HG03097 (cell line): Measurements from ENCODE around the gene ANGEL2.
"Not testable (repeated sequence)": the region's sequence is repeated elsewhere in the genome, so short reads cannot be mapped to it uniquely, and the experiment has no call there.

ENCODE experiments used
- ATAC-seq: cut with Tn5 transposase; IDR thresholded peaks from one replicate; pipeline ENCODE4 v1.9.1; 2021; ENCODE audit not compliant: unreplicated experiment, low FRiP score

The ANGEL2 gene

GRCh38 chr1:213019450-213019849 is 3.8 kb upstream of the ANGEL2 start:
- no peak for ATAC-seq

DNA sequence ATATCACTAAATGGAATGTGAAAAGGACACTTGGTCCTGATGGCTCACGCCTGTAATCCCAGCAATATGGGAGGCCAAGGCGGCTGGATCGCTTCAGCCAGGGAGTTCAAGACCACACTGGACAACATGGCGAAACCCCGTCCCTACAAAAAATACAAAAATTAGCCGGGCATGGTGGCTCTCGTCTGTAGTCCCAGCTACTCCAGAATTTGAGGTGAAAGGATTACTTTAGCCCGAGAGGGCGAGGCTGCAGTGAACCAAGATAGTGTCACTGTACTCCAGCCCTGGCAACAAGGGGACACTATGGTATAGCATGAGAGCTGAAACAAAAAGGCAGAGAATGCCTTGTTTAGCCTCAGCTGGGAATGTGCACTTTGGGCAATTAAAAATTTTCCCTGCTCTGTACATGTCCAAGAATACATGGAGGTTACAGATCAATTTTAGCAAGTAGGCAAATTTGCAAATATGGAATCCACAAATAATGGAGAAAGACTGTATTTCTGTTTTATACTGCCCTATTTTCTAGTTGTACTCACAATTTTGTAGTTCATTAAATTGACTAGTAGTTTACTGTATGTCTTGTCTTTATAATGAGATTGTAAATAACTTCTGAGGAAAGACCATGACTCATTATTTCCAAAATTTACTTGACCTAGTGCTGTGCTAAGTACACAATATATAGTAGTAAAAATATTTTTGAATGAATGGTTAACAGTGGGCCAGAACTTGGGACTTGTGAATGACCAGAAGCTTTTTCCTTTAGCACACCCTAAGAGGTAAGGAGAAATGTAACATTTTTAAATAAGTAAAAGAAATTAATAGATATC is 2.0 kb upstream of the ANGEL2 start:
- ATAC-seq: no peak

- no peak for ATAC-seq
These were observed 1.0 kb downstream of the ANGEL2 start for GRCh38 chr1:213014642-213015041.

DNA sequence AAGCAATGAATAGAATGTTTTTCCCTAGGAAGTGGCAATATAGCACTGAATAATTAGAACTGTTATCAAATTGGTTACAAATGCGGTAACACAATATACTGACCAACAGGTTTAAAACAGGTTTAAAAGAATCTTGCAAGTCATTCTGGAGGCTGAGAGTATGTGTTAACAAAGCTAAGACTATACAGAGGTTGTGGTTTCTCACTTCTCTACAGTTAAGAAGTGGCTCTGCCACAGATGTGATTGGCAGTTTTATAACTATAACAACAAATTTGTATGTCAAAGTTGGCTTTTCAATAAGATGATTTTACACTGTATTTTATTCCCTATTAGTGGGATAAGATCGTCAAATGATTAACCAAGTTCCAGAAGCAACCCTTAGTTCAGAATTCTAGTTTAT is 7.1 kb downstream of the ANGEL2 start:
- ATAC-seq: no peak

- ATAC-seq: peak; percentile 56
These were observed 12.4 kb downstream of the ANGEL2 start for GRCh38 chr1:213003256-213003655.

GRCh38 chr1:212994926-212995325 is 20.7 kb downstream of the ANGEL2 start:
- ATAC-seq: no peak

DNA sequence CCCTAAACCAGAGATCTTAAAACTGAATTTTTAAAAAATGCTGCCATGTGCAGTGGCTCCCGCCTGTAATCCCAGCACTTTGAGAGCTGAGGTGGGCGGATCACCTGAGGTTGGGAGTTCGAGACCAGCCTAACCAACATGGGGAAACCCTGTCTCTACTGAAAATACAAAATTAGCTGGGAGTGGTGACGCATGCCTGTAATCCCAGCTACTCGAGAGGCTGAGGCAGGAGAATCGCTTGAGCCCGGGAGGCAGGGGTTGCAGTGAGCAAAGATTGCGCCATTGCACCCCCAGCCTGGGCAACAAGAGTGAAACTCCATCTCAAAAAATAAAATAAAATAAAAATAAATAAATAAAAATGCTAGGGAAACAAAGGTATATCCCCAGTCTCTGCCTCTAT is 21.7 kb downstream of the ANGEL2 start:
- not testable (repeated sequence) for ATAC-seq

GRCh38 chr1:212990276-212990675 is 25.4 kb downstream of the ANGEL2 start:
- no peak for ATAC-seq

- no peak for ATAC-seq
These were observed 27.9 kb downstream of the ANGEL2 start for GRCh38 chr1:212987702-212988322.

DNA sequence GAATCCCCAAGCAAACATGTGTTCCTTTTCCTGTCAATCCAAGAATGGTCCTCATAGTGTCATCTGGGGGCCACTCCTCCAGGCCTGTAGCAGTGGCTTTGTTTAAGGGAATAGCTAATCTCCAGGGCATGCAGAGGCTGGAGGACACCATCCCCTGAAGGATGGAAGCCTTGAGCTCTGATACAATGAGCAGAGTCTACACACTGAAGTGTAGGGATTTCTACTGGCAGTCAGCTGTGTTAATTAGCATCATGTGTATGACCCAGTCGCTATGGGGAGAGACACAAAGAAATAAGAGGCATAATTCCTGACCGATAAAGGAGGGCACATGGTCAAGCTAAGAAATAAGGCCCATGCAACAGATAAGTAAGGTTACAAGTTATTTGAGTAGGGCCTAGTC is 29.1 kb downstream of the ANGEL2 start:
- no peak for ATAC-seq

GRCh38 chr1:212984522-212985291 is 31.0 kb downstream of the ANGEL2 start:
- no peak for ATAC-seq

GRCh38 chr1:212983482-212983881 is 32.2 kb downstream of the ANGEL2 start:
- no peak for ATAC-seq

DNA sequence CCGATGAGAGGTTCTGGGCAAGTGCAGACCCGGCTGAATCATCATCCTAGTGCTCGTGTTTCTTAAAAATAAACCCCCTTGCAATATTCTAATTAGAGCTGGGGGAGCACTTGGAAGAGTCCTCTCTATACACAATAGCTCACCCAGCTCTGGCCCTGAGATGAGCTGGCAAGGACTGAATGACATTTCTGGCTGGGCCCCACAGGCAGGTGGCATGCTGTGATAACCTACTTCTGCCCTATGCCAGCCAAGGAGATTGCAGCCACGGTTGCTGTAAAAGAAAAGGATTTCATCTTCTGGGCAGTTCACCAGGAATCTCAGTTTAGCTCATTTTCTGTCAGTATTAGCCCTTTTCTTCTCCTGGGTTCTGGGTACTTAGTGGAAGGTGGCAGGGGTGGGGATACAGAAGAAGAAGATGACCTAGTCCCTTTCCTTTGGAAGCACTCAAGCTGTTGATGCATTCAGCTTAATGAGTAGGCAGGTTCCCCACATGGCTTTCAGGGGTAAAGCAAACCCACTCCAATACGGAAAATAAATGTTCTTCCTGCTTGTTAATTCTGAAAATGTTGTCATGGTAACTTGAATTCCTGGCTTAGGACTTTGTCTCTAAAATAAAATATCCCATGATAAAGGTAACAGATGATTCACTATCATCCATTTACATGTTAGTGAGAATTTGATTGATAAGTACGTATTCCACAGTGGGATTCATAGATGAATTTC is 33.1 kb downstream of the ANGEL2 start:
- no peak for ATAC-seq

DNA sequence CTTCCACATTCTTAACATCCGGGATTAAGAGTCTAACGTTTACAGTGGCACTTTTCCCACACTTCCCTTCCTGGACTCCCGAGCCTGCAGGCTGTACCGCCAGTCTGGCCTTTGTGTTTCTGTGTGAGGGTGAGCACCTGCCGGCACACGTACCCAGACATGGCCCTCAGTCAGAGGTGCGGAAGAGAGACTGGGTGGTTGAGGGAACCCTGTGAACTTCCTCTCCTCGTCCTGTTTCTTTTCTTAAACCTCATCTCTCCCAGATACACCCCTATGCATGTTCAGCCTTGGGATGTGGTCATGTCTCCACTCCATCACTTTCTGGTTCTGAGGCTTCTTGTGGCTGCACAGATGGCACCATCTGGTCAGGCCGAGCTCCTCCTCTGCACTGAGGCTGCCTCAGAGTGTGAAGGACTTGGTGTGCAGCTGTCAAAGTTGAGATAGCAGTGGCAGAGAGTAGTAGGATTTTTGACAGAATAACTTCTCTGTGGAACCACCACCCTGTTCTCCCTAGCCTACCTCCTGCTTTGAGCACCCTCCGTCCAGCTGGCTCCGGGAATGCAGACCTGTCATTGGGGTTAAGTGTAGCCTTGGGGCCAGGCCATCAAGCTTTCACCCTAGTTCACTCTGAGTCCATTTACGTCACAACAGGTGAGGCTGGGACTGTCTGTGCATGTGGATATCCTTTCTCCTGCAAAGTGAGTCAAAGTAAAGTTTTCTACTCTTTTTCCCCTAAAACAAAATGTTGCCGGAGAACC is 33.9 kb downstream of the ANGEL2 start:
- ATAC-seq: peak; percentile 70

GRCh38 chr1:212981025-212981495 is 34.6 kb downstream of the ANGEL2 start:
- ATAC-seq: no peak

GRCh38 chr1:212980123-212980785 is 35.4 kb downstream of the ANGEL2 start:
- ATAC-seq: no peak

DNA sequence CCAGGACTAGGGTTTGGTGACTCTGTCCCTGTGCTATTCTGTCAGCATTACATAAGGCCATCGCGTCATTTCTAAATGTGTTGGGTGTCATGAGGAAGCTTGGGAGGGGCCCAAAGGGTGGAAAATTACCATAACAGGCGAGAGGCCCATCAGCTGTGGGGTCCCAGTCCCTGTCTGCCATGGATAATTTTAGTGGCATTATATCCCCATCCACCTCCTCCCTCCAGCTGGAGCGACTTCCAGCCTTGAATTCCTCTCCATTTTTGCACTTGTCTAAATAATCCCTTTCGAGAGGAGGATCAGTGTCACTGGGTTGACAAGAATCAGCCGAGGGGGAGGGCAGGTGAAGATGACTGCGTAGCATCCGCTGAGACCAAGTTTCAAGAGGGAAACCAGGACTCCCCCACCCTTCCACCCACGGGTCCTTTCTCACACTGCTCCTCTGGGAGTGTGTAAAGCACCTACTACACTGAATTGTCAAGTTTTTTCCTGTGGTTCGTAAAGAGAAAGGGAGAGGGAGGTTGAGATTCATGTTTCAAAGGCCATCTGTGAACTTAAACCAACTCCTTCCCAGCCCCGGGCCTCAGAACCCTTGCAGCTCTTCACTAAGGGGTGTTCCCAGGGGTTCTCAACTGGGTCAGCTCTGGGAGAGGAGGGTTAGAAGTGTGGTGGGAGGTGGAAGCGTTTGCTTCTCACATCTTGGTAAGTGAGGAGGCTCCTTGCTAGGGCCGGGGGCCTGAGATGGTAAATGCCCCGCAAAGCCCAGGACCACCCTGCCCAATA is 36.1 kb downstream of the ANGEL2 start:
- no peak for ATAC-seq

DNA sequence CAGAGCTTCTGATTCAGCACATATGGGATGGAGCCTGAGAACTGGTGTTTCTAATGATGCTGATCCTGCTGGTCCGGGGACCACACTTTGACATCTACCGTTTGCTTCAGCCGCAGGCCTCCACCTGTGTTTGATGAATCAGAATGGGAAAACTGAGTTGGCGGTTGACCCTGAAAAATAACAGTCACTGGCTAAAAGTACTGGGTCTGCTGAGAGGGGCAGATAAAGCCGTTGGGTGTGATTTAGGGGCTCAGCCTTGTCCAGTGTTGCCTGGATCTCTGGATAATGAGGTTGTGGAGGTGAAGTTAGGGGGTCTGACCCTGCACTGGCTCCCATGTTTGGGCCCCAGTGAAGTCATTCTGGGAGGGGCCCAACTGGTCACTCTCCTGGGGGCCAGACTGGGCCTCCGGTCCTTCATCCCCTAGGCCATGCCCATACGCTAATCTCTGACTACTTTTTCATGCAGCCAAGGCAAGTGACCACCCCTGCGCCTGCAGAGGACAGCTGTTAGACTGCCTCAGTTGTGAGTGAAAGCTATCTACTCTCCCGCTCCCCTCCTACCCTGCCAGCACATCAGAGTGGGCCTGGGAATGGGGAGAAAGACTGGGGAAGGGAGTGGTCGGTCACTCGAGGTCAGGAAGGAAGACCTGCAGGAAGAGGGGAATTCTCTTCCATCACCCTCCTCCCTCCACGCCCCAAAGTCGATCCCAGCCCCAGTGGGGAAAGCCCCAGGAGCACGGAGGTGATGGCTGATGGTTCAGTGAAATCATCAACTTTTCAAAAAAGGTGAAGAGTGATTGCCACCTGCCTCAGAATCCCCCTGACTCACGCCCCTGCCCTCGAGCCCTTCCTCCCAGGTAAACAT is 37.7 kb downstream of the ANGEL2 start:
- ATAC-seq: no peak
